BJ (cell line): Measurements from ENCODE around the gene FMN1. TPM values are rescaled to one million over a fixed set of nuclear protein-coding genes. Genes with fewer than 3 reads are reported as not detected.

Experiments used
- CTCF ChIA-PET: fragments of 350-600 bp; formaldehyde crosslinking; extraction: SDS; loops from one replicate; lab custom pipeline; 2021; ENCODE audit warnings: antibody characterized with exemption, inconsistent platforms; lab: Yijun Ruan, JAX
- POLR2A ChIA-PET: fragments of 300-600 bp; sonication (Branson Sonifier 250); formaldehyde crosslinking; extraction: SDS; loops from one replicate; lab custom pipeline; 2021; ENCODE audit warnings: antibody characterized with exemption; lab: Charles Lee
- DNase-seq: peaks from one replicate; pipeline ENCODE4 v3.0.0-alpha.2; 2011; ENCODE audit warnings: low read depth
- H3K27me3 ChIP-seq: 2 replicates; pipeline ENCODE4 v1.6.0; 2011; ENCODE audit warnings: low read length; ENCODE audit not compliant: control insufficient read depth, insufficient read depth
- H3K36me3 ChIP-seq: 2 replicates; pipeline ENCODE4 v1.5.1; 2011; ENCODE audit warnings: low read length; ENCODE audit not compliant: control insufficient read depth, insufficient read depth
- H3K4me3 ChIP-seq: 2 replicates; pipeline ENCODE4 v1.5.1; 2011; ENCODE audit warnings: low read depth, mild to moderate bottlenecking, control low read depth, low read length
- CTCF ChIP-seq: IDR thresholded peaks from 2 replicates; pipeline ENCODE4 v1.5.1; 2011; ENCODE audit warnings: low read depth, mild to moderate bottlenecking, control low read depth, inconsistent platforms, low read length, moderate library complexity; ENCODE audit not compliant: insufficient read depth
- polyA plus RNA-seq: library from polyadenylated mRNA; depleted of rRNA; stranded (reverse); fragments of >200 nt; gene quantifications from 2 replicates; pipeline ENCODE4 v1.2.3, GENCODE V29; 2011

FMN1 gene
- polyA plus RNA-seq, 1 experiment, result 2.6 TPM

- Histone ChIP-seq H3K36me3 (no peaks in the 10 kb centered on the region), H3K27me3 (no peaks in the 10 kb centered on the region), H3K4me3 (no peak overlapping the region)
- POLR2A ChIA-PET, result no interaction called here
- CTCF ChIA-PET, result interaction anchor here (1.1 kb wide), 2 partner anchors 26 to 27 kb away, joined by 3 read pairs; no protein-coding TSS in a partner anchor
- no peak for TF ChIP-seq CTCF
- no peak for DNase-seq
These were observed 317.1 kb downstream of the FMN1 start for GRCh38 chr15:32877252-32878019.

GRCh38 chr15:32873284-32874114, 321.0 kb downstream of the FMN1 start:
- H3K4me3 ChIP-seq, result no peak overlapping the region
- ChIA-PET CTCF (interaction anchor here (1.0 to 1.1 kb wide), 3 partner anchors 22 to 121 kb away, joined by 3 to 4 read pairs (median 3); no protein-coding TSS in a partner anchor), POLR2A (interaction anchor here (0.7 to 1.0 kb wide), 3 partner anchors 15 to 191 kb away, joined by 3 to 4 read pairs (median 4); no protein-coding TSS in a partner anchor)
- no peak for TF ChIP-seq CTCF
- DNase-seq, result no peak
- no peaks in the 10 kb centered on the region for H3K27me3 ChIP-seq
- H3K36me3 ChIP-seq, result no peaks in the 10 kb centered on the region

- H3K36me3 ChIP-seq, result no peaks in the 10 kb centered on the region
- H3K4me3 ChIP-seq, result no peak overlapping the region
- no peaks in the 10 kb centered on the region for H3K27me3 ChIP-seq
- ChIA-PET CTCF (interaction anchor here (1.0 kb wide), 1 partner anchor 29 kb away, joined by 3 read pairs; no protein-coding TSS in a partner anchor), POLR2A (interaction anchor here (0.9 to 1.0 kb wide), 2 partner anchors 14 to 190 kb away, joined by 3 to 4 read pairs; no protein-coding TSS in a partner anchor)
- no peak for DNase-seq
- TF ChIP-seq CTCF, result no peak
These were observed 321.8 kb downstream of the FMN1 start for GRCh38 chr15:32872621-32873283.

- no peak for TF ChIP-seq CTCF
- Histone ChIP-seq H3K27me3 (no peaks in the 10 kb centered on the region), H3K4me3 (no peak overlapping the region), H3K36me3 (no peaks in the 10 kb centered on the region)
- DNase-seq, result no peak
- POLR2A ChIA-PET, result no interaction called here
- CTCF ChIA-PET, result no interaction called here
These were observed 322.6 kb downstream of the FMN1 start for GRCh38 chr15:32871883-32872282.
